ENCODE measurements around the gene ETS1. TPM values are rescaled to one million over a fixed set of nuclear protein-coding genes. Genes with fewer than 3 reads are reported as not detected.
"Not testable (repeated sequence)": the region's sequence is repeated elsewhere in the genome, so short reads cannot be mapped to it uniquely, and the experiment has no call there.

Gene ETS1
- total RNA-seq, 1 donor from 2014 or later = 55.9 TPM

DNA sequence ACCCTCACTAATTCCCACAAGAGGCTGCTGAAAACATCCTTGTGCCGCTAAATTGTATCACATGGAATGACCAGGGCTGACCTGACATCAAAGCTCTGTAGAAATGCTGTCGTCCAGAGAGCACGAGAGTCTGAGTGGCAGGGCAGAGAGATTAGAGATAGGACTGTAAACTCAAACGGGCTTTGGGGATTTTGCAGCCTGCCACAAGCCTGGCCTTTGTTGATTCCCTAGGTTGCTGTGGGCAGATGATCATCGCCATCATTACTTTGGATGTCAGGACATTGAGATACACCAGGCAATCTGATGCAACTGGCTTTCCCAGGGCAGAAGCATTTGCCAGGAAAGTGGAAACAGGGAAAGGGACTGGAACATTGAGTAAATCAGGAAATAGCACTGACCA is 131.6 kb downstream of the ETS1 start:
- Mint-ChIP-seq H3K27ac (ENCODE audit: unreplicated experiment) (peak overlapping the region; percentile 75), H3K27me3 (ENCODE audit: low read depth) (peaks cover 11% of the 10 kb centered on the region), H3K4me1 (peaks cover 25% of the 10 kb centered on the region), H3K36me3 (ENCODE audit: low read depth) (peaks cover 9% of the 10 kb centered on the region), H3K9me3 (no peaks in the 10 kb centered on the region), H3K4me3 (no peak overlapping the region)
- TF ChIP-seq, protein P1, sequence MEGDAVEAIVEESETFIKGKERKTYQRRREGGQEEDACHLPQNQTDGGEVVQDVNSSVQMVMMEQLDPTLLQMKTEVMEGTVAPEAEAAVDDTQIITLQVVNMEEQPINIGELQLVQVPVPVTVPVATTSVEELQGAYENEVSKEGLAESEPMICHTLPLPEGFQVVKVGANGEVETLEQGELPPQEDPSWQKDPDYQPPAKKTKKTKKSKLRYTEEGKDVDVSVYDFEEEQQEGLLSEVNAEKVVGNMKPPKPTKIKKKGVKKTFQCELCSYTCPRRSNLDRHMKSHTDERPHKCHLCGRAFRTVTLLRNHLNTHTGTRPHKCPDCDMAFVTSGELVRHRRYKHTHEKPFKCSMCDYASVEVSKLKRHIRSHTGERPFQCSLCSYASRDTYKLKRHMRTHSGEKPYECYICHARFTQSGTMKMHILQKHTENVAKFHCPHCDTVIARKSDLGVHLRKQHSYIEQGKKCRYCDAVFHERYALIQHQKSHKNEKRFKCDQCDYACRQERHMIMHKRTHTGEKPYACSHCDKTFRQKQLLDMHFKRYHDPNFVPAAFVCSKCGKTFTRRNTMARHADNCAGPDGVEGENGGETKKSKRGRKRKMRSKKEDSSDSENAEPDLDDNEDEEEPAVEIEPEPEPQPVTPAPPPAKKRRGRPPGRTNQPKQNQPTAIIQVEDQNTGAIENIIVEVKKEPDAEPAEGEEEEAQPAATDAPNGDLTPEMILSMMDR (conservative IDR thresholded peaks at IDR 0.05) = no peak
- DNase-seq (ENCODE audit: low read depth, low spot score) = no peak

GRCh38 chr11:128453444-128454336 is 133.7 kb downstream of the ETS1 start:
- no peaks in the 10 kb centered on the region for H3K9me3 Mint-ChIP-seq
- H3K36me3 Mint-ChIP-seq (ENCODE audit: low read depth) = peaks cover 6% of the 10 kb centered on the region
- TF ChIP-seq, protein P1 (conservative IDR thresholded peaks at IDR 0.05) = no peak
- DNase-seq (ENCODE audit: low read depth, low spot score) = no peak
- H3K4me3 Mint-ChIP-seq = no peak overlapping the region
- H3K4me1 Mint-ChIP-seq = peaks cover 25% of the 10 kb centered on the region
- H3K27me3 Mint-ChIP-seq (ENCODE audit: low read depth) = peaks cover 11% of the 10 kb centered on the region
- H3K27ac Mint-ChIP-seq (ENCODE audit: unreplicated experiment) = no peak overlapping the region

GRCh38 chr11:128451652-128452470 is 135.5 kb downstream of the ETS1 start:
- DNase-seq (ENCODE audit: low read depth, low spot score) = peak; percentile 61
- Mint-ChIP-seq H3K4me3 (peak overlapping the region; percentile 71), H3K9me3 (no peaks in the 10 kb centered on the region), H3K4me1 (peaks cover 15% of the 10 kb centered on the region), H3K36me3 (ENCODE audit: low read depth) (peaks cover 6% of the 10 kb centered on the region), H3K27ac (ENCODE audit: unreplicated experiment) (peak overlapping the region; percentile 17), H3K27me3 (ENCODE audit: low read depth) (peaks cover 11% of the 10 kb centered on the region)
- TF ChIP-seq, protein P1 (conservative IDR thresholded peaks at IDR 0.05) = no peak

DNA sequence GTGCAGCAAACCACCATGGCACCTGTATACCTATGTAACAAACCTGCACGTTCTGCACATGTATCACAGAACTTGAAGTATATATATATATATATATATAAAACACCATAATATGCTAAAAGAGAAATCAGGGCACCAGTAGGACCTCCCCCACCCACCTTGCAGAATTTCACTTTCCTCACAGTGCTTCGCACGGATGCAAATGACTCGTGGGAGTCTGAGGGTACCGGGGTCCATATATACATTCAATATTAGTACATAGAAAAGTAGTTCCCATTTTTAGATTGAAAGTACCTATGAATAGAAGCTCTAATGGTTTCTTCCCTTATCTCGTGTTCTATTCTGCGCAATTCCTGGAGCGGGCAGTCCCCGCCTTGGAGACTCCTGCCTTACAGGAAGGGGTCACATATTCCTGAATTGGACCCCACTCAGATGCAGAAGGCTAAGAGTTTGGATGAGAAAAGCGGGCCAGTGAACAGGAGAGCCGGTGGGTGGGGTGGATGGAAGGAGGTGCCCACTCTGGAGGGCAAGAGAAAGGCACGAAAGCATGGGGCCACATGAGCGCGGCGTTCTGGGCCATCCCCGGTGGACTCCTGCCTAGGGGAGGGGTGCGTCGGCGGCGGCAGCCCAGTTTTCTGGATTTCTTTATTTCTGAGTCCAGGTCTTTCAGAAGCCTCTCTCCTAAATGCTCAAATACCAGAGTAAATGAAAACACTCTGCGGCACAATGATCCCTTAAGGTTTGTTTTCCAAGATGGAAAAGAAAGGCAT is 136.3 kb downstream of the ETS1 start:
- H3K4me1 Mint-ChIP-seq = peaks cover 15% of the 10 kb centered on the region
- H3K9me3 Mint-ChIP-seq = no peaks in the 10 kb centered on the region
- TF ChIP-seq, protein P1 (conservative IDR thresholded peaks at IDR 0.05) = no peak
- peak overlapping the region; percentile 71 for H3K4me3 Mint-ChIP-seq
- peak overlapping the region; percentile 17 for H3K27ac Mint-ChIP-seq (ENCODE audit: unreplicated experiment)
- H3K36me3 Mint-ChIP-seq (ENCODE audit: low read depth) = peaks cover 10% of the 10 kb centered on the region
- DNase-seq (ENCODE audit: low read depth, low spot score) = no peak
- peaks cover 11% of the 10 kb centered on the region for H3K27me3 Mint-ChIP-seq (ENCODE audit: low read depth)

GRCh38 chr11:128450425-128450824 is 136.9 kb downstream of the ETS1 start:
- DNase-seq (ENCODE audit: low read depth, low spot score) = not testable (repeated sequence)

More at GRCh38 chr11:128450425-128450824, 136.9 kb downstream of the ETS1 start:
- not testable (repeated sequence) for H3K36me3 Mint-ChIP-seq (ENCODE audit: low read depth); H3K9me3 Mint-ChIP-seq; H3K27ac Mint-ChIP-seq (ENCODE audit: unreplicated experiment); H3K4me3 Mint-ChIP-seq
- Mint-ChIP-seq H3K27me3 (ENCODE audit: low read depth) (peaks cover 11% of the 10 kb centered on the region), H3K4me1 (peaks cover 15% of the 10 kb centered on the region)
